OCI-LY1 (cell line): ENCODE measurements around the gene FCGBP.

Experiments used
- H2AFZ ChIP-seq: fragments of 200-600 bp; sonication (generic), shearing (Covaris generic); 2 replicates; pipeline ENCODE4 v1.6.0; 2014; ENCODE audit warnings: antibody characterized with exemption, mild to moderate bottlenecking, low read length
- H3F3A ChIP-seq: fragments of 200-600 bp; sonication (generic), shearing (Covaris generic); 2 replicates; pipeline ENCODE4 v1.6.0; 2014; ENCODE audit warnings: mild to moderate bottlenecking, antibody characterized with exemption, low read length, moderate library complexity; ENCODE audit not compliant: insufficient read depth
- H3K27ac ChIP-seq: fragments of 200-600 bp; sonication (generic); 2 replicates; pipeline ENCODE4 v1.5.1; 2014; ENCODE audit warnings: low read length, mixed run types, mild to moderate bottlenecking, low read depth; ENCODE audit not compliant: poor library complexity, severe bottlenecking
- H3K27me3 ChIP-seq: fragments of 200-600 bp; sonication (generic); 2 replicates; pipeline ENCODE4 v1.6.0; 2014; ENCODE audit warnings: antibody characterized with exemption, mild to moderate bottlenecking, low read length, moderate library complexity; ENCODE audit not compliant: insufficient read depth
- H3K36me3 ChIP-seq: fragments of 200-600 bp; sonication (generic); 2 replicates; pipeline ENCODE4 v1.6.1; 2014; ENCODE audit warnings: mild to moderate bottlenecking, antibody characterized with exemption, low read length, moderate library complexity, mixed read lengths; ENCODE audit not compliant: insufficient read depth
- H3K4me1 ChIP-seq: fragments of 200-600 bp; sonication (generic); 2 replicates; pipeline ENCODE4 v1.5.1; 2014; ENCODE audit warnings: mild to moderate bottlenecking, low read length, moderate library complexity; ENCODE audit not compliant: insufficient read depth, severe bottlenecking
- H3K4me2 ChIP-seq: fragments of 200-600 bp; sonication (generic), shearing (Covaris generic); 2 replicates; pipeline ENCODE4 v1.6.1; 2014; ENCODE audit warnings: low read length
- H3K4me3 ChIP-seq: fragments of 200-600 bp; sonication (generic); 2 replicates; pipeline ENCODE4 v1.5.1; 2014; ENCODE audit warnings: low read length, low read depth, mild to moderate bottlenecking, mixed read lengths; ENCODE audit not compliant: poor library complexity, severe bottlenecking
- H3K79me2 ChIP-seq: fragments of 200-600 bp; shearing (Covaris generic); 2 replicates; pipeline ENCODE4 v1.6.1; 2016; ENCODE audit warnings: mixed run types, low read length, mixed read lengths; ENCODE audit not compliant: insufficient read depth
- H3K9ac ChIP-seq: fragments of 200-600 bp; sonication (generic), shearing (Covaris generic); 2 replicates; pipeline ENCODE4 v1.6.1; 2014; ENCODE audit warnings: mild to moderate bottlenecking, low read length, mixed read lengths
- H3K9me2 ChIP-seq: fragments of 200-600 bp; sonication (generic), shearing (Covaris generic); 2 replicates; pipeline ENCODE4 v1.6.1; 2014; ENCODE audit warnings: low read depth, mild to moderate bottlenecking, low read length, mixed read lengths
- H3K9me3 ChIP-seq: fragments of 200-600 bp; shearing (Covaris generic); 2 replicates; pipeline ENCODE4 v1.6.1; 2014; ENCODE audit warnings: low read length, mixed read lengths
- H4K20me1 ChIP-seq: fragments of 200-600 bp; sonication (generic), shearing (Covaris generic); 2 replicates; pipeline ENCODE4 v1.6.0; 2016; ENCODE audit warnings: mild to moderate bottlenecking, low read length; ENCODE audit not compliant: insufficient read depth
- CTCF ChIP-seq: fragments of 200-600 bp; sonication (generic), shearing (Covaris generic); IDR thresholded peaks from 2 replicates; pipeline ENCODE4 v1.5.1; 2017; ENCODE audit warnings: mild to moderate bottlenecking, antibody characterized with exemption, low read length, moderate library complexity, mixed read lengths
- EZH2 ChIP-seq: fragments of 200-600 bp; sonication (generic), shearing (Covaris generic); IDR thresholded peaks from 2 replicates; pipeline ENCODE4 v1.8.0; 2017; ENCODE audit warnings: borderline replicate concordance, mixed run types, mild to moderate bottlenecking, antibody characterized with exemption, low read length, moderate library complexity, mixed read lengths

The FCGBP gene

DNA sequence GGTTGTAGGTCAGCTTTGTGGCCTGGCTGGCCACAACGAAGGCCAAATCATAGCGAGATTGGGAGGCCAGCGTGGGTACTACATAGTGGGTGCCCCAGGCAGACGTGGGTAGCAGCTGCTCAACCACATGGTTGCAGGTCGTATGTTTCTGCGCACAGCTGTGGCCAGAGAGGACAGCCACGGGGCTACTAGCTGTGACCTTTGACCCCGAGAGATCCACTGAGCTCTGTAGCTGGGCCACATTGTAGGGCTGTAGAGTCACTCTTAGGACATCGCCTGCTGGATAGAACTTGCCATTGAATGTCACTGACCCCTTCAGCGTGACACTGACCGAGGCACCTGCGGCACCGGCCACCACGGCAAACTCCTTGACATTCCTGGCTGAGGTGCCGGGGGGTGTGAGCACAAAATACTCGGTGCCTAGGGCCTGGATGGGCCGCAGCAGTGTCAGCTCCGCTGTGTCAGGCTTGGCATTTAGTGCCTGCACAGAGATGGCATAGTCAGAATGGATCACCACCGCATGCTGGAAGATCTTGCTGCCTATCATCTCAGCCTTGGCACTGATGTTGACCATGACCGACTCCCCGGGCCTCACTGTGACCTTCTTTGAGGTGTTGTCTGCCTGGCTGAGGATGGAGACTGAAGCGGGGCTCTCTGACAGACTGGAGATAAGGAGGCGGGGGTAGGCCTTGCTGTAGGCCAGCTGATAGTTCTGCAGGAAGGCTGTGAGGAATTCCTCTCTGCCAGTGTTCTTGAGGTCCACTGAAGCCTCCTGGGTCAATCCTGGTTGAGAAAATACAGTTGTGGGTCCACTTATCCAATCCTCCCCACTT lies 6.7 kb downstream of the FCGBP start:
- Histone ChIP-seq H3K4me2 (no peak overlapping the region), H2AFZ (no peak overlapping the region), H3K79me2 (no peaks in the 10 kb centered on the region), H3K27me3 (no peaks in the 10 kb centered on the region), H3K4me1 (no peaks in the 10 kb centered on the region), H3K9me3 (0 out of 2 replicates have a peak, but pooled peaks cover 3% of the 10 kb centered on the region), H4K20me1 (no peaks in the 10 kb centered on the region), H3K9me2 (no peaks in the 10 kb centered on the region), H3K36me3 (peaks cover 76% of the 10 kb centered on the region), H3K9ac (no peak overlapping the region), H3K27ac (no peak overlapping the region), H3K4me3 (no peak overlapping the region), H3F3A (no peaks in the 10 kb centered on the region)
- TF ChIP-seq EZH2 (no peak), CTCF (no peak)

DNA sequence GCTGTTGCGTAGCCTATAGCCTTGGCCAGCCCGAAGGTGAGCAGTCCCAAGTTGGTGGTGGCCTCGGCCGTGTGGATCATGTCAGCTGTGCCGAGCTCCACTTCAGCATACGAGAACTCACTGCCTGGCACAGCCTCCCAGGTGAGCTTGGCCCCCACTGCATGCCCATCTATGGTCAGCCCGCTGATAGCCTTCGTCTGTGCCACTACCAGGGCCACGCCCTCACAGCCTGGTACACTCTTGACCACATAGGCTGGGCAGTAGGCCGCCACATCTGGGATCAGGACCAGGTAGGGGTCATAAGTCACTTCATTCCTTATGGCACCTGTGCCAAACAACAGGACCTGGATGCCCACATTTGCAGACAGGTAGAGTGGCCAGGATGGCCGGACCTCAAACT lies 7.4 kb downstream of the FCGBP start:
- Histone ChIP-seq H3K27me3 (no peaks in the 10 kb centered on the region), H3K36me3 (peaks cover 79% of the 10 kb centered on the region), H3K79me2 (no peaks in the 10 kb centered on the region), H3K27ac (no peak overlapping the region), H3K4me1 (no peaks in the 10 kb centered on the region), H4K20me1 (no peaks in the 10 kb centered on the region), H3K9ac (no peak overlapping the region), H3K4me2 (no peak overlapping the region), H3F3A (no peaks in the 10 kb centered on the region), H3K9me2 (no peaks in the 10 kb centered on the region), H2AFZ (no peak overlapping the region), H3K4me3 (no peak overlapping the region), H3K9me3 (0 out of 2 replicates have a peak, but pooled peaks cover 3% of the 10 kb centered on the region)
- TF ChIP-seq EZH2: no peak
- no peak for TF ChIP-seq CTCF

- Histone ChIP-seq H3K4me2 (no peak overlapping the region), H3K9me3 (0 out of 2 replicates have a peak, but pooled peaks cover 3% of the 10 kb centered on the region), H3K9me2 (no peaks in the 10 kb centered on the region), H3K36me3 (peaks cover 85% of the 10 kb centered on the region), H3K27ac (no peak overlapping the region), H2AFZ (no peak overlapping the region), H3K4me3 (no peak overlapping the region), H3K79me2 (no peaks in the 10 kb centered on the region), H3K9ac (no peak overlapping the region), H3K4me1 (no peaks in the 10 kb centered on the region), H4K20me1 (no peaks in the 10 kb centered on the region), H3F3A (no peaks in the 10 kb centered on the region), H3K27me3 (no peaks in the 10 kb centered on the region)
- TF ChIP-seq EZH2 (no peak), CTCF (no peak)
These were observed 8.2 kb downstream of the FCGBP start for GRCh38 chr19:39926170-39926760.
